ENCODE data around the gene ACTR6.

- TF ChIP-seq CTCF (IDR thresholded peaks at IDR 0.05; ENCODE audit: low read depth, low read length) (no peak), POLR2A (IDR thresholded peaks at IDR 0.05; ENCODE audit: extremely low read depth, insufficient read length) (no peak)
These were observed 67.1 kb downstream of the ACTR6 start for GRCh38 chr12:100267603-100268281.
